ENCODE results near the gene CASKIN2.

The CASKIN2 gene

DNA sequence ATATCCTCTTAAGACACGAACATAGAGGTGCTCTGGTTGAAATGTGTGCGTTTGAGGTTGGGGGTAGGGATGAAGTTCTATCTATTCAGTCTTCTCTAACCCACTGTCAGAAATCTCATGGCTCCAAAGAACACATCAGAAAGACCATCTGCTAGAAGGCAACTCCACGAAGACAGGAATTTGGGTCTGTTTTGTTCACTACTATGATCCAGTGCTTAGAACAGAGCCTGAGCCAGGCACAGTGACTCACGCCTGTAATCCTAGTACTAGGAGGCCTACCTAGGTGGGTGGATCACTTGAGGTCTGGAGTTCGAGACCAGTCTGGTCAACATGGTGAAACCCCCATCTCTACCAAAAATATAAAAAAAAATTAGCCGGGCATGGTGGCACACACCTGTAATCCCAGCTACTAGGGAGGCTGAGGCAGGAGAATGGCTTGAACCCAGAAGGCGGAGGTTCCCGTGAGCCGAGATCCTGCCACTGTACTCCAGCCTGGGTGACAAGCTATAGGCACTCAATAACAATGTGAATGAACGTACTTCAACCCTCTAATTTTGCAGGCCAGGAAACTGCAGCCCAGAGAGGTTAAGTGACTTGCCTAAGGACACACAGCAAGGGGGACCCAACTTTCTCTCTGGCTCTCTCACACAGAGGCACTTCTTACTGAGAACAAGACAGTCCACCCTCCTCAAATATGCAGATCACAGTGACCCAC is 2.3 kb downstream of the CASKIN2 start:
- Histone ChIP-seq H3K9me3 (ENCODE audit: insufficient read depth, low read length) (no peaks in the 10 kb centered on the region), H3K4me3 (ENCODE audit: low read length) (no peak overlapping the region), H4K20me1 (ENCODE audit: insufficient read depth, low read length) (peaks cover 6% of the 10 kb centered on the region; the same call in 1 of the 2 replicates), H3K36me3 (replicated peaks; ENCODE audit: low read depth, low read length) (peaks cover 3% of the 10 kb centered on the region), H2AFZ (ENCODE audit: low read depth, low read length) (no peak overlapping the region), H3K27ac (ENCODE audit: low read length) (no peak overlapping the region), H3K4me1 (ENCODE audit: low read length) (peaks cover 18% of the 10 kb centered on the region), H3K4me2 (ENCODE audit: low read length) (no peak overlapping the region), H3K27me3 (ENCODE audit: low read depth, low read length) (no peaks in the 10 kb centered on the region), H3K9ac (ENCODE audit: low read length) (no peak overlapping the region), H3K79me2 (ENCODE audit: low read length) (peaks cover 8% of the 10 kb centered on the region)
- TF ChIP-seq, protein P1, sequence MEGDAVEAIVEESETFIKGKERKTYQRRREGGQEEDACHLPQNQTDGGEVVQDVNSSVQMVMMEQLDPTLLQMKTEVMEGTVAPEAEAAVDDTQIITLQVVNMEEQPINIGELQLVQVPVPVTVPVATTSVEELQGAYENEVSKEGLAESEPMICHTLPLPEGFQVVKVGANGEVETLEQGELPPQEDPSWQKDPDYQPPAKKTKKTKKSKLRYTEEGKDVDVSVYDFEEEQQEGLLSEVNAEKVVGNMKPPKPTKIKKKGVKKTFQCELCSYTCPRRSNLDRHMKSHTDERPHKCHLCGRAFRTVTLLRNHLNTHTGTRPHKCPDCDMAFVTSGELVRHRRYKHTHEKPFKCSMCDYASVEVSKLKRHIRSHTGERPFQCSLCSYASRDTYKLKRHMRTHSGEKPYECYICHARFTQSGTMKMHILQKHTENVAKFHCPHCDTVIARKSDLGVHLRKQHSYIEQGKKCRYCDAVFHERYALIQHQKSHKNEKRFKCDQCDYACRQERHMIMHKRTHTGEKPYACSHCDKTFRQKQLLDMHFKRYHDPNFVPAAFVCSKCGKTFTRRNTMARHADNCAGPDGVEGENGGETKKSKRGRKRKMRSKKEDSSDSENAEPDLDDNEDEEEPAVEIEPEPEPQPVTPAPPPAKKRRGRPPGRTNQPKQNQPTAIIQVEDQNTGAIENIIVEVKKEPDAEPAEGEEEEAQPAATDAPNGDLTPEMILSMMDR (IDR thresholded peaks at IDR 0.05; ENCODE audit: low read depth, low read length): no peak
- TF ChIP-seq EZH2phosphoT487 (IDR thresholded peaks at IDR 0.05; ENCODE audit: low read depth): no peak

DNA sequence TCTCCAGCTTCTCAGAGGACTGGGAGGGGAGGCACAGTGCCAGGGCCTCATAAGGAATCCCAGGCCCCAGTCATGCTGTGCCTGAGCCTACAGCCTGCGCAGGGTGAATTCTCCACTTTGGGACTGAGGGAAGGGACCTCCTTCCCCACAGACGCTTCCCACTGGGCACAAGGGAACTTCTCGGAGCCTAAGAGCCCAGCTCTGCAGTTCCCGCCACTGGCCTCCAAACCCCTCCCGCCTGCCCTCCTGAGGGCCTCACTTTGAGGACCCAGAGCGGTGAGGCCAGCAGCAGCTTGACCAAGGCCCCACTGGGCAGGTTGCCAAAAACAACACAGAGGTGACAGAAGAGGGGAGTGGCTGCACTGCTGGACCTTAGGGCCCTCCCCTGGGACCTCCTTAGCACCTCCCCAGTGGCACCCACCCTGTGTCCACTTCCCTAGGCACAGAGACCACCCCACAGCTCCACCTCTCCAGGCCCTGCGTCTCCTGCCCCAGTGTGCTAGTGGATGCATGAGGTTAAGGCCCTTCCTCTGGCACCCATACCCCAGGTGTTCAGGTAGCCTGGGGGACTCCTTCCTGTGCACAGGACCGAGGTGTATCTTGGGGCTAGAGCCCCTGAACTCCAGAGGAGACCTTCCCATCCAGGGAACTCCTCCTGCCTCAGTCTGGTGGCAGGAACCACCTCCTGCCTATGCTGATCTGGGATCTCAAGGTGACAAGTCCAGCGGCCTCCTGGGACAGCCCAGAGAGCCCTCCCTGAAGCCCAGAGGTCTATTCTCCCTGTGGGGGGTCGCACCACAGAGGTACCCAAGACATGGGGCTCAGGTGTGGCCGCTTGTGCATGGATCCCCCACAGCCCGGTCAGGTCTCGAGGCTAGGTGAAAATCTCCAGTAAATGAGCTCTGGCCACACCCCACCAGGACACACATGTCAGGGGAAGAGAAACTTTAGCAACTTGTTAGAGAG is 3.4 kb downstream of the CASKIN2 start:
- Histone ChIP-seq H3K27me3 (ENCODE audit: low read depth, low read length) (no peaks in the 10 kb centered on the region), H3K36me3 (replicated peaks; ENCODE audit: low read depth, low read length) (no peaks in the 10 kb centered on the region), H3K9me3 (ENCODE audit: insufficient read depth, low read length) (no peaks in the 10 kb centered on the region), H4K20me1 (ENCODE audit: insufficient read depth, low read length) (no peaks in the 10 kb centered on the region), H3K4me2 (ENCODE audit: low read length) (no peak overlapping the region), H3K27ac (ENCODE audit: low read length) (no peak overlapping the region), H3K9ac (ENCODE audit: low read length) (no peak overlapping the region), H3K79me2 (ENCODE audit: low read length) (peaks cover 2% of the 10 kb centered on the region; the same call in 1 of the 2 replicates), H3K4me1 (ENCODE audit: low read length) (peaks cover 8% of the 10 kb centered on the region; the same call in 1 of the 2 replicates), H3K4me3 (ENCODE audit: low read length) (no peak overlapping the region), H2AFZ (ENCODE audit: low read depth, low read length) (no peak overlapping the region)
- TF ChIP-seq EZH2phosphoT487 (IDR thresholded peaks at IDR 0.05; ENCODE audit: low read depth): no peak
- TF ChIP-seq, protein P1 (IDR thresholded peaks at IDR 0.05; ENCODE audit: low read depth, low read length): no peak

DNA sequence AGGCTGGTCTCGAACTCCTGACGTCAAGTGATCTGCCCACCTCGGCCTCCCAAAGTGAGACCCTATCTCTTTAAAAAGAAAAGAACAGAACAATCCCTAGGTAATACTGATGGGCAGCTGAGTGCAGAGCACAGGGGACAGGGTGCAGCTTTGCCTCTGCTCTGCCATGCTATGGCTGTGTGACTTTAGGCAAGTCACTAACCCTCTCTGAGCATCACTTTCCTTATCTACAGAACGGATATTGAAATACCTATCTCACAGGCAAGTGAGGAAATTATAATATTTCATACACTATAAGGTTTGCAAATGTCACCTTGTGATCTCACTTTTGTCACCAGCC is 4.1 kb downstream of the CASKIN2 start:
- TF ChIP-seq EZH2phosphoT487 (IDR thresholded peaks at IDR 0.05; ENCODE audit: low read depth): no peak
- TF ChIP-seq, protein P1 (IDR thresholded peaks at IDR 0.05; ENCODE audit: low read depth, low read length): no peak
- Histone ChIP-seq H3K4me2 (ENCODE audit: low read length) (no peak overlapping the region), H4K20me1 (ENCODE audit: insufficient read depth, low read length) (no peaks in the 10 kb centered on the region), H3K36me3 (replicated peaks; ENCODE audit: low read depth, low read length) (no peaks in the 10 kb centered on the region), H3K4me3 (ENCODE audit: low read length) (no peak overlapping the region), H3K27ac (ENCODE audit: low read length) (no peak overlapping the region), H3K9ac (ENCODE audit: low read length) (no peak overlapping the region), H3K9me3 (ENCODE audit: insufficient read depth, low read length) (no peaks in the 10 kb centered on the region), H2AFZ (ENCODE audit: low read depth, low read length) (no peak overlapping the region), H3K27me3 (ENCODE audit: low read depth, low read length) (no peaks in the 10 kb centered on the region), H3K79me2 (ENCODE audit: low read length) (no peaks in the 10 kb centered on the region), H3K4me1 (ENCODE audit: low read length) (peaks cover 8% of the 10 kb centered on the region; the same call in 1 of the 2 replicates)

Data from OCI-LY3 (cell line).